Measurements from ENCODE around the gene TTC4.

TTC4 gene

GRCh38 chr1:54668567-54668966, 47.1 kb upstream of the TTC4 start:
- no peak overlapping the region for H3K4me3 ChIP-seq (ENCODE audit: low read length, poor library complexity, severe bottlenecking)
- no peaks in the 10 kb centered on the region for H3K9me3 ChIP-seq (ENCODE audit: insufficient read depth, low read depth, low read length)
- no peaks in the 10 kb centered on the region for H3K36me3 ChIP-seq (ENCODE audit: insufficient read depth, low read length)
- H3K27me3 ChIP-seq (ENCODE audit: insufficient read depth, low read length, poor library complexity, severe bottlenecking): no peaks in the 10 kb centered on the region
- H2AFZ ChIP-seq (ENCODE audit: low read length): no peak overlapping the region
- no peaks in the 10 kb centered on the region for H3K9me2 ChIP-seq (replicated peaks; ENCODE audit: low read depth, low read length)
- no peak overlapping the region for H3K9ac ChIP-seq (ENCODE audit: low read depth, low read length, poor library complexity, severe bottlenecking)
- no peaks in the 10 kb centered on the region for H4K20me1 ChIP-seq (ENCODE audit: insufficient read depth, low read length, poor library complexity, severe bottlenecking)
- peak; percentile 38 for TF ChIP-seq CTCF (conservative IDR thresholded peaks at IDR 0.05; ENCODE audit: low read length)
- TF ChIP-seq EZH2phosphoT487 (IDR thresholded peaks at IDR 0.05; ENCODE audit: borderline replicate concordance): no peak
- H3K4me1 ChIP-seq (ENCODE audit: insufficient read depth, low read length, poor library complexity, severe bottlenecking): no peaks in the 10 kb centered on the region
- H3K4me2 ChIP-seq (ENCODE audit: low read depth, low read length, poor library complexity, severe bottlenecking): no peak overlapping the region
- no peaks in the 10 kb centered on the region for H3F3A ChIP-seq (ENCODE audit: low read depth)
- H3K79me2 ChIP-seq (ENCODE audit: insufficient read depth, low read length): no peaks in the 10 kb centered on the region

GRCh38 chr1:54671985-54672608, 43.6 kb upstream of the TTC4 start:
- Histone ChIP-seq H3K9me3 (ENCODE audit: insufficient read depth, low read depth, low read length) (no peaks in the 10 kb centered on the region), H3K4me1 (ENCODE audit: insufficient read depth, low read length, poor library complexity, severe bottlenecking) (no peaks in the 10 kb centered on the region), H3K27me3 (ENCODE audit: insufficient read depth, low read length, poor library complexity, severe bottlenecking) (no peaks in the 10 kb centered on the region), H3K9ac (ENCODE audit: low read depth, low read length, poor library complexity, severe bottlenecking) (no peak overlapping the region), H3K4me2 (ENCODE audit: low read depth, low read length, poor library complexity, severe bottlenecking) (no peak overlapping the region), H3K36me3 (ENCODE audit: insufficient read depth, low read length) (no peaks in the 10 kb centered on the region), H3F3A (ENCODE audit: low read depth) (no peaks in the 10 kb centered on the region), H2AFZ (ENCODE audit: low read length) (no peak overlapping the region), H4K20me1 (ENCODE audit: insufficient read depth, low read length, poor library complexity, severe bottlenecking) (no peaks in the 10 kb centered on the region), H3K4me3 (ENCODE audit: low read length, poor library complexity, severe bottlenecking) (no peak overlapping the region), H3K79me2 (ENCODE audit: insufficient read depth, low read length) (no peaks in the 10 kb centered on the region), H3K9me2 (replicated peaks; ENCODE audit: low read depth, low read length) (no peaks in the 10 kb centered on the region)
- TF ChIP-seq EZH2phosphoT487 (IDR thresholded peaks at IDR 0.05; ENCODE audit: borderline replicate concordance) (no peak), CTCF (conservative IDR thresholded peaks at IDR 0.05; ENCODE audit: low read length) (peak; percentile 88)

GRCh38 chr1:54678776-54679643, 36.7 kb upstream of the TTC4 start:
- no peaks in the 10 kb centered on the region for H4K20me1 ChIP-seq (ENCODE audit: insufficient read depth, low read length, poor library complexity, severe bottlenecking)
- H3K9me2 ChIP-seq (replicated peaks; ENCODE audit: low read depth, low read length): no peaks in the 10 kb centered on the region
- no peak overlapping the region for H3K9ac ChIP-seq (ENCODE audit: low read depth, low read length, poor library complexity, severe bottlenecking)
- H3K9me3 ChIP-seq (ENCODE audit: insufficient read depth, low read depth, low read length): no peaks in the 10 kb centered on the region
- no peaks in the 10 kb centered on the region for H3K4me1 ChIP-seq (ENCODE audit: insufficient read depth, low read length, poor library complexity, severe bottlenecking)
- H3K4me2 ChIP-seq (ENCODE audit: low read depth, low read length, poor library complexity, severe bottlenecking): no peak overlapping the region
- H2AFZ ChIP-seq (ENCODE audit: low read length): no peak overlapping the region
- no peak overlapping the region for H3K4me3 ChIP-seq (ENCODE audit: low read length, poor library complexity, severe bottlenecking)
- no peaks in the 10 kb centered on the region for H3F3A ChIP-seq (ENCODE audit: low read depth)
- no peaks in the 10 kb centered on the region for H3K36me3 ChIP-seq (ENCODE audit: insufficient read depth, low read length)
- H3K79me2 ChIP-seq (ENCODE audit: insufficient read depth, low read length): no peaks in the 10 kb centered on the region
- TF ChIP-seq CTCF (conservative IDR thresholded peaks at IDR 0.05; ENCODE audit: low read length): no peak
- no peak for TF ChIP-seq EZH2phosphoT487 (IDR thresholded peaks at IDR 0.05; ENCODE audit: borderline replicate concordance)
- H3K27me3 ChIP-seq (ENCODE audit: insufficient read depth, low read length, poor library complexity, severe bottlenecking): no peaks in the 10 kb centered on the region

All from Loucy (cell line).